Transverse colon (tissue), 4 donors: ENCODE measurements around the gene INPP4B. TPM values are rescaled to one million over a fixed set of nuclear protein-coding genes. Genes with fewer than 3 reads are reported as not detected.

ENCODE experiments used
- DNase-seq: peaks from one replicate; pipeline ENCODE4 v3.0.0-alpha.2; 2019
- H3K27ac ChIP-seq, 4 donors: fragments of 200-600 bp; sonication (generic); 2 replicates each; pipeline ENCODE4 v1.5.1; 2016 to 2018; ENCODE audit warnings: inconsistent platforms in 4 of 4
- H3K27me3 ChIP-seq: fragments of 200-600 bp; sonication (generic); 2 replicates; pipeline ENCODE4 v1.5.1; 2017; ENCODE audit warnings: inconsistent platforms
- H3K36me3 ChIP-seq, 4 donors: fragments of 200-600 bp; sonication (generic); 2 replicates each; pipeline ENCODE4 v1.5.1; 2017 to 2019; ENCODE audit warnings: inconsistent platforms in 4 of 4
- H3K4me1 ChIP-seq, 4 donors: fragments of 200-600 bp; sonication (generic); 2 replicates each; pipeline ENCODE4 v1.5.1; 2017 to 2020; ENCODE audit warnings: inconsistent platforms in 4 of 4
- H3K4me3 ChIP-seq, 4 donors: fragments of 200-600 bp; sonication (generic); 1 replicate in 1 of 4; 2 replicates in 3 of 4; pipeline versions ENCODE4 v1.5.1 to v1.6.1; 2017 to 2019; ENCODE audit warnings: inconsistent platforms in 4 of 4
- H3K9me3 ChIP-seq, 2 donors: fragments of 200-600 bp; sonication (generic); 2 replicates each; pipeline ENCODE4 v1.5.1; 2017 to 2019; ENCODE audit warnings: inconsistent platforms in 2 of 2
- EP300 ChIP-seq: sonication (generic); formaldehyde crosslinking; IDR thresholded peaks from one replicate; pipeline ENCODE4 v1.6.1; 2017; ENCODE audit warnings: antibody characterized with exemption, low read depth
- POLR2A ChIP-seq: fragments of 450-650 bp; IDR thresholded peaks from one replicate; pipeline ENCODE4 v1.6.1; 2016; ENCODE audit warnings: antibody characterized with exemption, mild to moderate bottlenecking, moderate library complexity
- POLR2AphosphoS5 ChIP-seq, 3 donors: sonication (generic); formaldehyde crosslinking; IDR thresholded peaks; one replicate each; pipeline ENCODE4 v1.6.1; 2016; ENCODE audit warnings: antibody characterized with exemption in 3 of 3
- WGBS, 2 donors: methylation state at CpG; one replicate each; pipeline ENCODE4 v1.1.5; 2018; ENCODE audit warnings: low coverage in 1 of 2; 5-methylcytosine and 5-hydroxymethylcytosine counted together
- in situ Hi-C, 4 donors: fragments of 200-750 bp; cut with MboI; loops; one replicate each; pipeline versions ENCODE4 v1.15.0 to v1.15.1; 2017; ENCODE audit warnings: low sequenced_read_pairs in 3 of 4, low pct_ligation_motif_present in 1 of 4, low pct_unique_long_range_greater_than_20kb in 1 of 4
- intact Hi-C: fragments of 100-400 bp; cut with DNase I; formaldehyde crosslinking; loops from one replicate; pipeline ENCODE4 v1.15.1; 2023; ENCODE audit warnings: low total_unique reads
- total RNA-seq, 4 donors: library from RNA; depleted of rRNA; stranded (reverse); fragments of >200 nt; gene quantifications; one replicate each; pipeline ENCODE4 v1.1.0, GENCODE V29; 2016
- TF ChIP-seq, protein P1 (sequence below), 5 experiments: fragments of 200-600 bp in 3 of 5; fragments of 450-650 bp in 2 of 5; sonication (generic) in 3 of 5; IDR thresholded peaks; 1 replicate in 2 of 5; 2 replicates in 3 of 5; pipeline ENCODE4 v1.5.1; 2016 to 2017; ENCODE audit warnings: antibody characterized with exemption in 5 of 5, inconsistent platforms in 3 of 5, mild to moderate bottlenecking in 2 of 5, moderate library complexity in 1 of 5

The INPP4B gene
- total RNA-seq: 10 to 100 TPM; 18.3 to 33.8 (median 31.4) TPM

DNA sequence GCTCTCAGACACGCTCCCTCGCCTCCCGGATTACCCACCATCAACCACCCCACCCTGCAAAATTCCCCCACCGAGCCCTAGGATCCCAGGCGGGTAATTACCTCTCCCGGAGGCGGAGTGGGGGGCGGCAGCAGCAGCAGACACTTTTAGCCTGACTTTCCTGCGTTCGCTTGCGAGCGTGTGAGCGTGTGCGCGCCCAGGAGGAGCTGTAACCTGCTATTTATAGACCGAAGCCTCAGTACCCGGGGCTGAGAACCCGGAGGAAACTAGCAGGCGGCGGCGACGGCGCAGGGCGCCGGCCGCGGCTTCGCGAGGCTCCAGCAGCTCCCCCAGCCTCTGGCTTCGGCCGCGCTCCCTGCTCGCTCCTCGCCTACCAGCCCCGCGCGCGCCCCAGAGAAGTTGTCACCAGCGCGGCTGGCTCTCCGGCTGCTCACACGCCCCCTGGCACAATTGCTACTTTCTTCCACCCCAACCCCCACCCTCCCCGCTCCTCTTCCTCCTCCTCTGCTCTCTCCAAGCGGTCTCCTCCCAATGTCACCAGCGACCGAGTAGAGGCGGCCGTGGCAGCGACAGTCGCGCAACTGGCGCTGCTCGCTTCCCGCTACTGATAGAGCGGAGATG is at the start of gene INPP4B:
INPP4B (minus strand) TSS at position 194 of the 621 bp plus-strand sequence.
- in situ Hi-C loops: loop anchor here in 3 of 4 donors (10.0 to 25.0 kb wide), 4 partner anchors 501 to 721 kb away; no protein-coding TSS in a partner anchor
- Histone ChIP-seq H3K4me3 (peak within 1 kb of the TSS; percentile 7 to 61 (median 56)), H3K36me3 (no peaks in the 10 kb centered on the region), H3K9me3 (no peaks in the 10 kb centered on the region), H3K27ac (peak within 1 kb of the TSS; percentile 53 to 67 (median 56)), H3K27me3 (peaks cover 10% of the 10 kb centered on the region), H3K4me1 (peaks cover 3 to 18% (median 16%) of the 10 kb centered on the region in 4 donors)
- intact Hi-C loops: no loop called here
- TF ChIP-seq POLR2A (peak; percentile 39), POLR2AphosphoS5 (IDR thresholded peaks at IDR 0.05) (peak in 1 of 3 donors; percentile 22), EP300 (no peak)
- WGBS, 2 donors: 4% methylated on average over 32 of the region's 55 CpGs; no CpG with 5 or more reads in 1 of the 2 donors
- peak; percentile 41 for DNase-seq

DNA sequence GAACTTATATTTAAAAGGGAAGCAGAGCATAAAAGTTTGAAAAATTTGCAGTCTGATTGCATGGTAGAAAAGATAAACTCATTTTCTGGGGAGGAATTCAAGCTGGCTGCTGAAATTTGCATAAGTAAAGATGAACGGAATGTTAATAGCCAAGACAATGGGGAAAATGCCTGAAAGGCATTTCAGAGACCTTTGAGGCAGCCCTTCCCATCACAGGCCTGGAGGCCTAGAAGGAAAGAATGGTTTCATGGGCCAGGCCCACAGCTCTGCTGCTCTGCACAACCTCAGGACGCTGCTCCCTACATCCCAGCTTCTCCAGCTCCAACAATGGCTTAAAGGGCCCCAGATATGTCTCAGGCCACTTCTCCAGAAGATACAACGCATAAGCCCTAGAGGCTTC is 46.9 kb upstream of the INPP4B start:
- no peaks in the 10 kb centered on the region for H3K4me1 ChIP-seq
- H3K9me3 ChIP-seq: peaks cover 4 to 5% of the 10 kb centered on the region in 2 donors
- in situ Hi-C loops (no loop called here), intact Hi-C loops (no loop called here)
- TF ChIP-seq EP300: no peak
- TF ChIP-seq, protein P1, sequence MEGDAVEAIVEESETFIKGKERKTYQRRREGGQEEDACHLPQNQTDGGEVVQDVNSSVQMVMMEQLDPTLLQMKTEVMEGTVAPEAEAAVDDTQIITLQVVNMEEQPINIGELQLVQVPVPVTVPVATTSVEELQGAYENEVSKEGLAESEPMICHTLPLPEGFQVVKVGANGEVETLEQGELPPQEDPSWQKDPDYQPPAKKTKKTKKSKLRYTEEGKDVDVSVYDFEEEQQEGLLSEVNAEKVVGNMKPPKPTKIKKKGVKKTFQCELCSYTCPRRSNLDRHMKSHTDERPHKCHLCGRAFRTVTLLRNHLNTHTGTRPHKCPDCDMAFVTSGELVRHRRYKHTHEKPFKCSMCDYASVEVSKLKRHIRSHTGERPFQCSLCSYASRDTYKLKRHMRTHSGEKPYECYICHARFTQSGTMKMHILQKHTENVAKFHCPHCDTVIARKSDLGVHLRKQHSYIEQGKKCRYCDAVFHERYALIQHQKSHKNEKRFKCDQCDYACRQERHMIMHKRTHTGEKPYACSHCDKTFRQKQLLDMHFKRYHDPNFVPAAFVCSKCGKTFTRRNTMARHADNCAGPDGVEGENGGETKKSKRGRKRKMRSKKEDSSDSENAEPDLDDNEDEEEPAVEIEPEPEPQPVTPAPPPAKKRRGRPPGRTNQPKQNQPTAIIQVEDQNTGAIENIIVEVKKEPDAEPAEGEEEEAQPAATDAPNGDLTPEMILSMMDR (IDR thresholded peaks at IDR 0.05): no peak
- no peak for TF ChIP-seq POLR2AphosphoS5 (IDR thresholded peaks at IDR 0.05)
- TF ChIP-seq POLR2A: no peak
- H3K27me3 ChIP-seq: no peaks in the 10 kb centered on the region
- no peak for DNase-seq
- no peaks in the 10 kb centered on the region for H3K36me3 ChIP-seq
- H3K4me3 ChIP-seq: no peak overlapping the region
- H3K27ac ChIP-seq: no peak overlapping the region
- WGBS, 2 donors: 80 to 81% methylated on average over 1 to 3 of the region's 3 CpGs

DNA sequence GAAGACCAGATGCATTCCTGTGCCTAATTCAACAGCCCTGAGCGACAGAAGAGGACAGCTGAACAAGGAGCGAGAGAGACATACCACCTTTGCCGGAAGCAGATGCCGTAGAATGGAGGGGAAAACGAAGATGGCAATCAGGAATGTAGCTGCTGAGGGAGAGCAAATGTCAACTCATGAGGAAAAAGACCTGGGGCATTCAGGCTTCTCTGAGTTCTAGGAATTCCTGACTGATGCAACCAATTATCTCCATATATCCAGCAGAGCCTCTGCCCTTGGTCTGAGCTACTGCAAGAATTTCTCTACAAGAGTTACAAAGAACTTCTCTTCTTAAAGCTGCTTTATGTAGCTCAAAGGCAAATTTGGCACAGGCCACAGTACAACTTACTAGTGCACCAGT is 40.5 kb upstream of the INPP4B start:
- Histone ChIP-seq H3K27me3 (no peaks in the 10 kb centered on the region), H3K9me3 (no peaks in the 10 kb centered on the region), H3K4me1 (no peaks in the 10 kb centered on the region), H3K27ac (no peak overlapping the region), H3K36me3 (no peaks in the 10 kb centered on the region), H3K4me3 (no peak overlapping the region)
- TF ChIP-seq, protein P1 (IDR thresholded peaks at IDR 0.05): no peak
- TF ChIP-seq EP300 (no peak), POLR2A (no peak), POLR2AphosphoS5 (IDR thresholded peaks at IDR 0.05) (no peak)
- intact Hi-C loops: loop anchor here (5.0 kb wide), 1 partner anchor 299 kb away; no protein-coding TSS in a partner anchor
- 91 to 100% methylated on average over 3 to 5 of the region's 5 CpGs for WGBS, 2 donors
- in situ Hi-C loops: no loop called here
- no peak for DNase-seq

DNA sequence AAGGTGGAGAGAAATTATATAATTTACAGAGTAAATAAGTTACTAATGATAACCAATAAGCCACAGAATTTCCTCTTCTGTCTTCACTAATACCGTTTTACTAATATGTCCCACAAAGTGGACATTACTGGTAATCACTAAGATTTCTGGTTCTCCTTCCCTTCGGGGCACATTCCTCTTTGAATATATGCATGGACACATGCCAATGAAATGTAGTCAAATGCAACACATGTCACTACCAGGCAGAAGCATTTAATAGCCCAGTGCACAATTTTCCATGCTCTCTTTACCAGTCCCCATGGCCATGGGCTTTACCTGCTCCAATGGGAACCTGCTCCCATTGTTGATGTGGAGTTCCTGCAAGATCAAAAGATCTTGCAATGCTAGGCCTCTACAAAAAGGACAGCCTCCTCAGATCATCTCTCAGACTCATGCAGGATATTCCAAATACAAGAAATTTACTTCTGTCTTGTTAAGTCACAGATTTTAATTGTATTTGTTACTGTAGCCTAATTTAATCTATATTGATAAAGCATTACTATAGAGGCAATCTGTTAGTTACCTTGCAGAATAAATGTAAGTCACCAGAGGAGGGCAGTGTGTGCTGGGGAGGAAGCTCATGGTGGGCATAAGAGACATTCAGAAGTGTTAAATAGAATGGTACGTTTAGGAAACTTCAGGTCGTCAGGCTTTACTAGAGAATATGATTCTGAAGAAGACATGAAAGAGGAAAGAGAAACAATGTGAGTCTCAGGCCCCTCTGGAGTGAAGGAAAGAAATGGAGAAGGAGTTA is 37.1 kb upstream of the INPP4B start:
- Histone ChIP-seq H3K4me3 (no peak overlapping the region), H3K9me3 (no peaks in the 10 kb centered on the region), H3K4me1 (no peaks in the 10 kb centered on the region), H3K27me3 (no peaks in the 10 kb centered on the region), H3K36me3 (no peaks in the 10 kb centered on the region), H3K27ac (no peak overlapping the region)
- 37 to 53% methylated on average over 3 to 4 of the region's 4 CpGs for WGBS, 2 donors
- no peak for DNase-seq
- in situ Hi-C loops (no loop called here), intact Hi-C loops (no loop called here)
- no peak for TF ChIP-seq POLR2A
- TF ChIP-seq, protein P1 (IDR thresholded peaks at IDR 0.05): peak in 4 of 5 experiments; percentile 16 to 36 (median 28)
- TF ChIP-seq POLR2AphosphoS5 (IDR thresholded peaks at IDR 0.05): no peak
